HG03097 (cell line): ENCODE measurements around the gene TADA2B.
"Not testable (repeated sequence)": the region's sequence is repeated elsewhere in the genome, so short reads cannot be mapped to it uniquely, and the experiment has no call there.

Source experiments
- ATAC-seq: cut with Tn5 transposase; IDR thresholded peaks from one replicate; pipeline ENCODE4 v1.9.1; 2021; ENCODE audit not compliant: unreplicated experiment, low FRiP score

The TADA2B gene

GRCh38 chr4:7074426-7074825 is 31.3 kb downstream of the TADA2B start:
- no peak for ATAC-seq

DNA sequence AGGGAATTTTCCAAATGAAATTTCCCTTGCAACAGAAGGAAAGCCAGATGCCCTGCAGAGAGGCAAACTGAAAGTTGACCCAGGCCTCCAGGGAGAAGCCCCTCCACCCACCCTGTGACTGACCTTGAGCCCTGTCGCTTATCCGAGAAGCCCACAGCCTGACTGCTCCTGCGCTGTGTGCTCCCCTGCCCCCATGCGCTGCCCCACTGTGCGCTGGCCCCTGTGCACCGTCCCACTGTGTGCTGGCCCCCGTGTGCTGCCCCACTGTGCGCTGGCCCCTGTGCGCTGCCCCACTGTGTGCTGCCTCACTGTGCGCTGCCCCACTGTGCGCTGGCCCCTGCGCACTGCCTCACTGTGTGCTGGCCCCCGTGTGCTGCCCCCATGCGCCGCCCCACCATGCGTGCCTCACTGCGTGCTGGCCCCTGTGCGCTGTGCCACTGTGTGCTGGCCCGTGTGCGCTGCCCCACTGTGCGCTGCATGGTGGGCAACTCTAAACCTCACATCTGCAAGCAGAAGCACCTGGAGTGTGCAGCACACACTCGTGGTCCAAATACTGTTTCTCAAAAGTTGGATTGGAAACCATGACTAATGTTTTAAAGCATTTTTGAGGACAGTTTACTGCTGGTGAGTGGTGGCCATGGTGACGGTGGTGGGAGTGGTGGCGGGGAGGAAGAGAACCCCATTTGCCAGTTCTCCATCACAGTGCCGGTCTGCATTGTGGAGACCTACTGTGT is 33.0 kb downstream of the TADA2B start:
- no peak for ATAC-seq

DNA sequence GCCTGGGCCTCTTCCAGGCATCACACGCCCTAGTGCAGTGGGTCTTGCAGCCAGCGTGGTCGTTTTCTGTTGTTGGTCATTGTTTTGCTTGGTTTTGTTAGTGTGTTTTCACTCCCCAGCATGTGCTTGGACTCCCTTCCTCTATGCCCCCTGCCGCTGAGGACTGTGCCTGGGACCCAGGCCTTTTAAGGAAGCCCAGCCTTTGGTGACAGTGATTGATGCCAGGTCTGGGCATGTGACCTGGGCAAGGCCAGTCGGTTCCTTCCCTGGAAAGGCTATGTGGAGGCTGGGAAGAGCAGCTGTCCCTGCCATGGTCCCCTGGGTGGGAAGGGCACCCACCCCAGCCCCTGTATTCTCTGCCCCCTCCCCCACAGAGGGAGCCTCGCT is 33.5 kb downstream of the TADA2B start:
- no peak for ATAC-seq

- no peak for ATAC-seq
Observed at GRCh38 chr4:7077371-7077770, 34.2 kb downstream of the TADA2B start.

- no peak for ATAC-seq
Observed at GRCh38 chr4:7078025-7078424, 34.9 kb downstream of the TADA2B start.

DNA sequence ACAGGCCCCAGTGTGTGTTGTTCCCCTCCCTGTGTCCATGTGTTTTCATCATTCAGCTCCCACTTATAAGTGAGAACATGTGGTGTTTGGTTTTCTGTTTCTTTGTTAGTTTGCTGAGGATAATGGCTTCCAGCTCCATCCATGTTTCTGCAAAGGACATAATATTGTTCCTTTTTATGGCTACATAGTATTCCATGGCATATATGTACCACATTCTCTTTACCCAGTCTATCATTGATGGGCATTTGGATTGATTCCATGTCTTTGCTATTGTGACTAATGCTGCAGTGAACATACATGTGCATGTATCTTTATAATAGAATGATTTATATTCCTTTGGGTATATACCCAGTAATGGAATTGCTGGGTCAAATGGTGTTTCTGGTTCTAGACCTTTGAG is 36.3 kb downstream of the TADA2B start:
- ATAC-seq: not testable (repeated sequence)

GRCh38 chr4:7079909-7080308 is 36.7 kb downstream of the TADA2B start:
- ATAC-seq: not testable (repeated sequence)

GRCh38 chr4:7083597-7084563 is 40.7 kb downstream of the TADA2B start:
- no peak for ATAC-seq

GRCh38 chr4:7084564-7084961 is 41.4 kb downstream of the TADA2B start:
- not testable (repeated sequence) for ATAC-seq

DNA sequence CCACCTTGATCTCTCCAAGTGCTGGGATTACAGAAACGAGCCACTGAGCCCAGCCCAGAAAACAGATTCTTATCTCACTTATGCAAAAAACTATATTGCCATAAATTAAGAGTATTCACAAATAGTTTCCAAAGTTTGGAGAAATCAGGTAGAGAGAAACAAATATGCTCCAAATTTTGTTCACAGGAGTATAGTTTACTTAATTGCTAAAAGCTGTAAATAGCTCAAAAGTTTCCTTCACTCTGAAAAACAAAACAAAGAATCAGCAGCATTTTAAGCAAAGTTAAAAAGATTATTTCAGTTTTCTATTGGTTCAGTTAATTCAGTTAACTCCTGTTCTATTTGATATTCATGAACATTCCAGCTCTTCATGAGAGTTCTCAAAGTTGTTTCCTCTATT is 43.2 kb downstream of the TADA2B start:
- ATAC-seq: no peak

DNA sequence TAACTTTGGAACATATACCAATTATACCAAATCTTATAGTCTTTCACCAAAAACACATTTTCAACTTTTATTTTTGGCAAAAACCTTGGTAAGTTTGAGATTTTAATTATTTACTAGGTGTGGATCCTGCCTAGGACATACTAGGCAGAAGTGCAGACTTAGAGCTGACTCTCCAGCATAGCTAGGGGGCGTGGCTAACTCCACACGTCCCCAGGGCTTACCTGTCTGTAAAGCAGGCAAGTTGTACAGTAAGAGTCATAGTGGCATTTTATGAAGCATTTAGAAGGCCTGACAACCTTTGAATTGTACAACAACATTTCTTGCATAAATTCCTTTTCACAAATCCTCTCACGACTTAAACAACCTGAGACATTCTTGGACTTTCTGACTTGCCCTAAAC is 43.9 kb downstream of the TADA2B start:
- no peak for ATAC-seq

DNA sequence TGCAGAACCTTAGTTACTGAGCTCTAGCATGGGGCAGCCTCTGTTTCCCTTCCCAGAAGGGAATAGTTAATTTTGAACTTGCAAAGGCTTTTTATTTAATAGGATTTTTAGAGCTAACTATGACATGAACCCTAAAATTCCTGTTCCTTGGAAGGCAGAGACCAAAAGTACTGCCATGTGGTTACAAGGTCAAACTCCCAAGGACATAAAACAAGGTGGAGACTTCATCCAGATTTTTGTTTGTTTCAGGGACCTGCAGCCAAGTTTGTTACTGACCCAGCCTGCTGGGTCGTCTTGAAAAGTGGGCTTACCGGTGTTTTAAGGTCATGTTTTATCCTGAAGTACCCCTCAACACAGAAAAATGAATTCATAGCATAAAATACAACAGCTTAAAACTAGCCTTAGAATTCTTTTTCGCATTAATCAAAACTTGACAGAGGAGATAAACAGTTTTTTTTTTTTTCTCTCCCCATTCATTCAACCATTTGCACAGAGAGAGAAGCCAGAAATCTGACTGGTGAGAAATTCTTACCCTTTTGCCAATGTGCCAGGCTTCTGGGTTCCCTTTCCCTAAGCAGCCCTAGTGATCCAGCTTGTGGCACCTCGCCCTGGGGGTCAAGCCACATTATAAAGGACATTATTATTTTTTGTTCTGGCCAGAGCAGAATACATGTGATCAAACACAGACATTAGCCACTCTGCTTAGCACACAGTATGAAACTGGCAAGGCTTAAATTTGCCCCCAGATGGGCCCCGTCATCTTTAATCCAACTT is 46.2 kb downstream of the TADA2B start:
- ATAC-seq: no peak

GRCh38 chr4:7092026-7092425 is 48.9 kb downstream of the TADA2B start:
- ATAC-seq: no peak

- ATAC-seq: no peak
Observed at GRCh38 chr4:7094916-7095315, 51.7 kb downstream of the TADA2B start.

- ATAC-seq: no peak
Observed at GRCh38 chr4:7095611-7096155, 52.5 kb downstream of the TADA2B start.

GRCh38 chr4:7096236-7096635 is 53.1 kb downstream of the TADA2B start:
- ATAC-seq: no peak

DNA sequence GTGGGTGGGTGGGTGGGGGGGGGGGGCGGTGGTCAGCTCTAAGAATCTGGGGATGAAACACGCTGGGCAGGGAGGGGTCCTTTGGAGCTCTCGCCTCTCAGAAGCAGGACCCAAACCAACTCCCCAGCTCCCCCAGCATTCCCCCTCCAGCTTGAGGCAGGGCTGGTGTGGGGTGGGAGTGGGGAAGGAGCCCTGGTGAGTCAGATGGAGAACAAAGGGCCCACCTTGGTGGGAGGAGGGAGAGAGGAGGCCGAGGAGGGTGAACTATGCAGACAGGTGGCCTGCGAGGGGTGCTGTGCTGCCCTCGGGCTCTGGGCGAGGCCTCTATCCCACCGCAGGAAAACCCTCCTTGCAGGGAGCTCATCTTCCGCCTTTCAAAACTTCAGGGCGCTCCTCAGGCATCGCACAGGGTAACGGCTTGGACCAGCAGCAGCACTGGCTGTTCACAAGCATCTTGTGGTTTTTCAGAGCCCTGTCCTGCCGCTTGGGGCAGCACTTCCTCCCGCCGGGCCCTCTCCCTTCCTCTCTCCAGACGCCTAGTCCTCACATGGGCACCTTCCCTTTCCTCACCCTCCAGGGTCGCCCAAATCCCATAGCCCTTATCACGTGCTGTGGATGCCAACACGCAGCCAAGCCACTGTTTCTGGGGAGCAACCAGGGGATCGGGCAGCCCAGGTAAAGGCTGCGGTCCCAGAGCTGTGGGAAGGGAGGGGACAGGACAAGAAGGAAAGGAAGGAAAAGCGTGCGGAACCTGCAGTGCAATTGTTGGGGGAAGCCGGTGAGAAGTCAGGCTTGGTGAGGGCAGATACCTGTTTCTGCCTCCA is 58.7 kb downstream of the TADA2B start:
- peak; percentile 76 for ATAC-seq

DNA sequence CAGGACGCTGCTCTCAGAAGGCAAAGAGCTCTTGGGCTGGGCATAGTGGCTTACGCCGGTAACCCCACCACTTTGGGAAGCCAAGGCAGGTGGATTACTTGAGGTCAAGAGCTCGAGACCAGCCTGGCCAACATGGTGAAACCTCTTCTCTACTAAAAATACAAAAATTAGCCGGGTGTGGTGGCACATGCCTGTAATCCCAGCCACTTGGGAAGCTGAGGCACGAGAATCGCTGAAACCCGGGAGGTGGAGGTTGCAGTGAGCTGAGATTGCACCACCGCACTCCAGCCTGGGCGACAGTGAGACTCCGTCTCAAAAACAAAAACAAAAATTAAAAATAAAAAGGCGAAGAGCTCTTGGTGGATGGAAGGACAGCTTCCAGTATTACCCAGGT is 59.3 kb downstream of the TADA2B start:
- not testable (repeated sequence) for ATAC-seq

DNA sequence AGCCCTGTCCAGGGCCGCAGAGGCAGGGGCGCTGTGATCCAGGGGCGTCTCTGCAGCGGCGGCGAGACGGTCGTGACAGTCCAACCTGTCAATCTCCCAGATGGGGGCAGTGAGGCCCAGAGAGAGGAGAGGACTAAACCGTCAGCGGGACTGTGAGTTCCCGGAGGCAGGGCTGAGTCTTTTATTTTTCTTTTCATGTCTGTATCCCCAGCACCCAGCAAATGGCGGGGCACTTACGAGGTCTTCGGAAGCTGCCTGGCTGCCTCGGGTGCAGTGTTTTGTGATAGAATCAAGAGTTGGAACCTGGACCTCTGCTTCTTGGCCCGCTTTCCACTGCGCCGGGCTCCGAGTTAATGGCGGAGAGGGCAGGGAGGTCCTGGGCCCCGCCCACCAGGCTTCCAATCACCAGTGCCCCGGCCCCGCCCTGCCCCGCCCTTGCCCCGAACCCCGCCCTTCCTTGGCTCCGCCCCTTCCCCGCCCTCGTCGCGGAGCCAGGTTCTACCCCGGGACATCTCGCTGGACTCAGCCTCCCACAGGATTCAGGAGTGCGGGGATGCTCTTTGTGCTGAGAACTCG is 59.9 kb downstream of the TADA2B start:
- peak; percentile 77 for ATAC-seq
